ENCODE measurements around the gene SLC39A13.

DNA sequence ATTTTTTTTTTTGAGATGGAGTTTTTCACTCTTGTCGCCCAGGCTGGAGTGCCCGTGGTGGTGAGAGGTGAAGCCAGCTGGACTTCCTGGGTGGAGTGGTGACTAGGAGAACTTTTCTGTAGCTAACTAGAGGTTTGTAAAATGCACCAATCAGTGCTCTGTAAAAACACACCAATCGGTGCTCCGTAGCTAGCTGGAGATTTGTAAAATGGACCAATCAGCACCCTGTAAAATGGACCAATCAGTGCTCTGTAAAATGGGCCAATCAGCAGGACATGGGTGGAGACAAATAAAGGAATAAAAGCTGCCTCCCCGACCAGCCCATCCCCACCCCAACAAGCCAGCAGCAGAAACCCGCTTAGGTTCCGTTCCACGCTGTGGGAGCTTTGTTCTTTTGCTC lies 45.0 kb downstream of the SLC39A13 start:
- TF ChIP-seq, protein P1, sequence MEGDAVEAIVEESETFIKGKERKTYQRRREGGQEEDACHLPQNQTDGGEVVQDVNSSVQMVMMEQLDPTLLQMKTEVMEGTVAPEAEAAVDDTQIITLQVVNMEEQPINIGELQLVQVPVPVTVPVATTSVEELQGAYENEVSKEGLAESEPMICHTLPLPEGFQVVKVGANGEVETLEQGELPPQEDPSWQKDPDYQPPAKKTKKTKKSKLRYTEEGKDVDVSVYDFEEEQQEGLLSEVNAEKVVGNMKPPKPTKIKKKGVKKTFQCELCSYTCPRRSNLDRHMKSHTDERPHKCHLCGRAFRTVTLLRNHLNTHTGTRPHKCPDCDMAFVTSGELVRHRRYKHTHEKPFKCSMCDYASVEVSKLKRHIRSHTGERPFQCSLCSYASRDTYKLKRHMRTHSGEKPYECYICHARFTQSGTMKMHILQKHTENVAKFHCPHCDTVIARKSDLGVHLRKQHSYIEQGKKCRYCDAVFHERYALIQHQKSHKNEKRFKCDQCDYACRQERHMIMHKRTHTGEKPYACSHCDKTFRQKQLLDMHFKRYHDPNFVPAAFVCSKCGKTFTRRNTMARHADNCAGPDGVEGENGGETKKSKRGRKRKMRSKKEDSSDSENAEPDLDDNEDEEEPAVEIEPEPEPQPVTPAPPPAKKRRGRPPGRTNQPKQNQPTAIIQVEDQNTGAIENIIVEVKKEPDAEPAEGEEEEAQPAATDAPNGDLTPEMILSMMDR (conservative IDR thresholded peaks at IDR 0.05 in 1 of 2, IDR thresholded peaks at IDR 0.05 in 1 of 2; ENCODE audit: low read depth in 1 of 2, low read length in 2 of 2): no peak
- no peak for TF ChIP-seq EZH2 (IDR thresholded peaks at IDR 0.05; ENCODE audit: low read length, missing control alignments)

Measured in fibroblast of lung (primary cell).